ENCODE data around the gene ATXN7L1.

GRCh38 chr7:105894131-105894530 is 17.7 kb upstream of the ATXN7L1 start:
- TF ChIP-seq CTCF (IDR thresholded peaks at IDR 0.05; ENCODE audit: low read length) (no peak), EZH2 (optimal IDR thresholded peaks at IDR 0.05; ENCODE audit: low read depth, low read length) (no peak), EZH2phosphoT487 (IDR thresholded peaks at IDR 0.05; ENCODE audit: low read length) (no peak)

Measured in MM.1S (cell line).